NCI-H524 (cell line): ENCODE data around the gene KRTAP7-1.
A peak's percentile ranks its signal among the peaks of the same experiment; 100 is the strongest.

Experiments used
- DNase-seq, 2 experiments: peaks; one replicate each; lab custom pipeline; 2025; lab: John Stamatoyannopoulos, UW

The KRTAP7-1 gene, protein sequence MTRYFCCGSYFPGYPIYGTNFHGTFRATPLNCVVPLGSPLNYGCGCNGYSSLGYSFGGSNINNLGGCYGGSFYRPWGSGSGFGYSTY

DNA sequence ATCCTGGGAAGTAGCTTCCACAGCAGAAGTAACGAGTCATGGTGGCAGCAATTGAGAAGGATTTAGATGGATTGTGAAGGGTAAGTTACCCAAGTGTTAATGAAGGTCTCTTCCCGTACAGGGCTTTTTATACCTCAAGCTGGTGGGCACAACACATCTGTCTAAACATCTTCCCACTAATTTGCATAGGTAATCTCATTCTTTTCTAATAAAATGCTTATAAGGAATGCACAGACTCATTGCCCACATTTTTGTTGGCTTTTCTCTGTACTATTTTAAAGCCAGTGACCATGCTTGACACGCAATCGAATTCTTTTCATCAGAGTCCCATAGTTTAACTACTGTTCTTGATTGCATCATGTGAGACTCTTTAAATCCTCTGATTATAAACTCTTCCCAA is at the start of gene KRTAP7-1:
TSS of gene KRTAP7-1 (minus strand) at position 101 of the 400 bp plus-strand sequence. CDS start at position 40, 61 bp downstream.
- DNase-seq: no peak

DNA sequence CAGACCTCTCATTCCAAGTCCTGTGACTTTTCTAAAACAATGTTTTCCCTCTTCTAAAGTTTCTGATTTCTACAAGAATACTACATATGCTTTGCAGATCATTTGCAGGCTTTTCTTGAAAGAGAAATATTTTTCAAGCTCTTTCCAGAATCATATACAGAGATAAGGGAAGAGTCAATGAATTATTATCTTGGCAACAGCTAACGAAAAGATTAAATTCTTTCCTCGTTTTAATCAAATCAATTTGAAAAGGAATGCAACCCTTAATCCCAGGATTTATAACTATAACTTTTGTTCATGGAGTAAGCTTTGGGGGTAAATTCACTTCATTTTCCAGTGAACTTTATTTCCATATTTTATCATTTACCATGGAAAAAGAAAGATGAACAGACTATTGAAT is 45.0 kb upstream of the KRTAP7-1 start:
- no peak for DNase-seq

DNA sequence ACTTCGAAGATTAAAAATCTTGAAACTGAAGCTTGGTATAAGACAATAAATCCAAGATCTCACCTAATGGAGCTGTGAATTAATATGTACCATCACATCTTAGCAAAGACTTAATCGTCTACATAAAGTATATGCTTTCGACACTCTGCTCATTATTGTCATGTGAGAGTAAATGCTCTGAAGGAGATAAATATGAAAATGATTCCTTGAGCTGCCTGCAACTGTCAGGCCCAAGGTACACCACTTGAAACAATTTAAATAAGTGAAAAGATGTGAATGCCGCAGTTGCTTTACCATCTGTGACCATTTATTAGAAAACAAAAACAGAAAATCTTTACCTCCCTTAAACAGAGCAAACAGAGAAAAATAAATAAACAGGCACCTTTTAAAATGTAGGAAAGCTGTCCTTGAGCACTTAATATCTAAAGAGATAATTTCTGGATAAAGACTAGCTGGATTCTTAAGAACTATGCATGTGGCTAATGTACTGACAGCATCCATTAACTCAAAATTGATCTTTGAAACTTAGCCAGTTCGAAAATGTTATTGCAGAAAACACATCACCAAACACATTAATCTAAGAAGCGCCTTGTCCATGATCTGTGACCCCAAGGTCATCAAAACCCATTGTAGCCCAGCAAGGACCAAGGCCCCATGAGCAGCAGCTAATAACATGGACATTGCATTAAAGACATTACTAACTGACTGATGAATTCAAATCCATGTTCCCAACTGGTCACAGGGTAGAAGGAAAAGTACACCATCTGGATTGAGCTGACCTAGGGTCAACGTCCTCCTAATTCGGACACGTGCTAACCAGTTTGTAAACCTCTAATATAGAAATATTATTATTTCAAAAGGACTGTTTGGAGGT is 18.3 kb upstream of the KRTAP7-1 start:
- DNase-seq: no peak

DNA sequence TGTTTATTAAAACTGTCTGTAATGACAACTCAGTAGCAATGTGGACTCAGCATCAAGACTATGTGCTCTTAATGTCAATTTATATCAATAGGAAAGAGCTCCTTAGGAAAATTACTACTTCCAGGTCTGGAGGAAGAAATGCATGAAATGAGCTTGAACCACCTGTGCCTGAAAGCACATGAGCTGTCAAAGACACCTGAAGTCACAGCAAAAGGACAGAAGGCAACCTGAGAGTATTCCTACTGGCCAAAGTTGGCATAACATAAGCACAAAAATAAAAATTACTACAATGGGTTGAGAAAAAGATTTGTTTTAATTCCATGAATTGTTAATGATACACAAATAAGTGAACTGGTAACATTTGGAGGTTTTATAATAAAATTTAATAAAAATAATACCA is 13.4 kb upstream of the KRTAP7-1 start:
- DNase-seq: no peak

DNA sequence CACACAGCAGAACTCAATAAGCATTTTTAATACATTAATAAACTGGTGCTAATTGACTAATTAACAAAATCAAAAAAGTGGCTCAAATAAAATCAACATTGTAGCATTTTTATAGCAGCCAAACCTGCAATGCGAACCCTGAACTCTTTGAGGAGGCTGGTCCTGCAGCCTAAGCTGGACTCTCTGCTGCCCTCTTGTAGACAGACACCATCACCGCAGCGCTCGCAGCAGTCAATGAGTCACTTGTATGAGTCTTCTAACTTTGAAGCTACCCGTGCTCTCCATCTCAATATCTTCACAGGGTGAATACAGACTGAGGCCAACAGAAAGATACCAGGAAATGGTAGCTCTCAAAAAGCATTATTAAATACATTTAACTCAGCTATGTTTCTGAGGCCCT is 9.7 kb upstream of the KRTAP7-1 start:
- peak in 1 of 2 experiments; percentile 51 for DNase-seq

DNA sequence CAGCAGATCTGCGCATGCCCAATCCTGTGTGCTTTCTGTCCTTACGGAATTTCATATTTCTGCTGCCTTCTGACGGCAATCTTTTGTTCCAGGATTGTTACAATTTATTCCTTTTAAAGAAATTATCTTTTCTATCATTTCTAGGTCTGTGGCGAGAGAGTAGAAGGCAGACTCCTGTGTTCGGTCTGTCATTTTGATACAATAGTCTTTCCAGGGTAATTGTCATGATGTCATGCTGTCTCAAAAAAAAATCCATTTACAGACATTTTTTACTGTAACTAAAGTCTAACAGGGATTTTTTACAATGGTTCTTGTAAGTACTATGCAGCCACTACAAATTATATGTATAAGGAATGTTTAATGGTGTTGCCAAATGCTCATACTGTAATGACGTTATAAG is 9.0 kb upstream of the KRTAP7-1 start:
- DNase-seq: no peak

DNA sequence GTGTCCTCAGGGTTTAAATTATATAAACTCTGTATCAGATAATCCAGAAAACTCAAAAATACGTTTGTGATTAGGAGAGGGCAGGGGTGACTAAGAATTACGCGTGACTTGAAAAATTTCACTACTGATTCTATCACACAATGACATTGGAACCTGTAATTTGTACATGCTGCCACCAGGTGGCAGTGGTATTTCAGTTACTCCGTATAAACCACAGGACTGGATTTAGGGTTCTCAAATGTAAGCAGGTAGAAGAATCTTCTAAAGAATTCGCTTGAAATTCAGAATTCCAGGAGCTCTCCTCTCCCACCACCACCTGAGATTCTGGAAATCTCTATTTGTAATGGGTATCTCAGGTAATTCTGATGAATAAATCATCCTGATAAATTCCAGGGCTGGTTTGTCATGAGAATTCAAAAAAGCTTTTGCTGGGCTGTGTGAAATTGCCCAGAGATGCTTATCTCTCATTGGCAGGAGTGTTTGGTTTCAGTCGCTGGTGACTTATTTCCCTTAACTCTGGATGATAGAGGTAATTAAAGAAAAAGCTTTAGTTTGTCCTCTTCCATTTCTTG is 1.7 kb upstream of the KRTAP7-1 start:
- peak in 1 of 2 experiments; percentile 26 for DNase-seq

DNA sequence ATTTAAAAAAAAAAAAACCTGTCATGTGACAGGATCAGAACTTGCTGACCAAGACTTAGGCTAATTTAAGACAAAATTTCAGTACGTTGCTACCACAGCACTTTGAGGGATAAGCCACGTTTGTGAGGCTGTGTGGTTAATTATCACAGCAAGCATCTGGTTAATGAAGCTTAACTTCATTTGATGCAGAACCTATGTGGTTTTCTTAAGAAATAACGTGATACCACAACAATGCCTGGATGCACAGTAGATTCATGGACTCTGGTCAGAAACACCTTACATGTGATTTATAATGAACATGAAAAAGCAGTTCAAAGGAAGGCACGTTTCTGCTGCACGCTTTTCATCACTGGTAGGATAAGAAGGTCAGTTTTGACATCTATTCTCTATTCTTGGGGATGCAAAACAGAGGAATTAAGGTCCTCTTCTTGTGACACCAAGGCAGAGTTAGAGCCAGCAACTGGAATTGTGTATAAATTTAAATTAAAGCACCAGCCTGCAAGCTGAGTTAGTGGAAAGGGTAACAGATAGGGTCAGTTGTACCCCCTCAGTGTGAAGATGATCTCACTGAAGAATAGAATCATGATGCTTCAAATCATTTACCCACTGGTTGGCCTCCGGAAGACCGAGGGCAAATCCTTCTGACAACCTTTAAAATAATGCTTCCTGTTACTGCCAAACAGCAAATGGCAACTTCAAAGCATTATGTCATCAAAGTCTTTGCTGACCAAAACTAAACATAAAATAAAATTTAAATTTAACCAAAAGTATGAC is 10.5 kb downstream of the KRTAP7-1 start:
- no peak for DNase-seq

DNA sequence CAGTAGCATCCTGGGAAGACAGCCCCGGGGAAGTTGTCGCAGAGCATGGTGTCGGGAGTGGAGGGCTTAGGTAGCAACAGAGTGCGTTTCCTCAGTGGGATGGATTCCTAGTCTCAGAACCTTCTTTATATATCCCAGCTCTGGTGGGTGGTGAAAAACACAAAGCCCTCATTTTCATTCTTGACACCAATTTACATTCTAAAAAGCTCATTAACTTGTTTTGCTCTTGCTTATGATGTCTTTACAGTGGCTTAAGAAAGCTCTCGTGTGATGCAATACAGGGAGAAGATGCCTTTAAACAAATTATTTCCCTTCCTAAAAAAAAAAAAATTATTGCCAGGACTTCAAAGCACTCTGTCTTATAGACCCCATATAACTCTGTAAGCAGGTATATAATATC is 16.4 kb downstream of the KRTAP7-1 start, which contains the start of gene KRTAP8-1:
TSS of gene KRTAP8-1 (minus strand) at position 101 of the 400 bp plus-strand sequence. CDS start at position 47, 54 bp downstream.
- no peak for DNase-seq

DNA sequence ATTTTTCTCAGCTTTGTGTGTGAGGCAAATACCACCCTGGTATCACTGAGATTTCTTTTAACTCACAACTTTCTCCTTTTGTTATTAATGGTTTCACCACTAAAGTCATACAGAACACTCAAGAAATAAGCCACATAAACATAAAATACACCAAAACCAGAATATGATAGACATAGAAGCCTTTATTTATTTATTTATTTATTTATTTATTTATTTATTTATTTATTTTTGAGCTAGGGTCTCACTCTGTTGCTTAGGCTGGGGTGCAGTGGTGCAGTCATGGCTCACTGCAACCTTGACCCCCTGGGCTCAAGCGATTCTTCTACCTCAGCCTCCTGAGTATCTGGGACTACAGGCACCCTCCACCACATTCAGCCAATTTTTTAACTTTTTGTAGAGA is 29.0 kb downstream of the KRTAP7-1 start:
- no peak for DNase-seq

DNA sequence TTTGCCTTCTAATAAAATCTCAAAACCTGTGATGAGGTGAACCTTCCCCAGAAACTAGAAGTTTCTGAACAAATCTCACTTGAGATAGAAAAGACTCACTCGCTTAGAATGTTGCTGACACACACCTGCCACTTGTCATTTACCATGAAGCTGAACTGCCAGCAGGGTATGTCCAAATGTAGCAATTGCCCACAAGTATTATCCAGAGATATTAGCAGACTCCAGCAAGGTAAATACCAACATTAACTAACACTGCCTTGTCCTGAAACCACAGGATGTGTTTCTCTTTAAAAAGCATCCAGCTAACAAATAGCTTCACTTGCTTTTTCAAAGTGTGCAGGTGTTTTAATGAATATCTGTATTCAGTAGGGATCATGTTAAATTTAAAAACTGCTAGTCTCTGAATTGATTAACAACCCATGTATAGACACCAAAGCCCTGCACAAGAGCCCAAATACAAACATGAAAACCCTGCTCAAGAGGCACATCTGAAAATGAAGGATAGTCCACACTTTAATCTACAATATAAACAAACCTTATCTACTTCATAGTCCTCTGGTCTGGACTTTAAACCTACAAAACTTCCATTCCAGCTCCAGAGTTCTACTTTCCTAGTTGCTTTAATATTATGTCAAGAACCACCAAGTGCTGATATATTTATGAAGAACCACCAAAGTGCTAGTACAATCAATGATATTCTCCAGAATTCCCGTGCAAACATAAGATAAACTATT is 35.8 kb downstream of the KRTAP7-1 start:
- no peak for DNase-seq

DNA sequence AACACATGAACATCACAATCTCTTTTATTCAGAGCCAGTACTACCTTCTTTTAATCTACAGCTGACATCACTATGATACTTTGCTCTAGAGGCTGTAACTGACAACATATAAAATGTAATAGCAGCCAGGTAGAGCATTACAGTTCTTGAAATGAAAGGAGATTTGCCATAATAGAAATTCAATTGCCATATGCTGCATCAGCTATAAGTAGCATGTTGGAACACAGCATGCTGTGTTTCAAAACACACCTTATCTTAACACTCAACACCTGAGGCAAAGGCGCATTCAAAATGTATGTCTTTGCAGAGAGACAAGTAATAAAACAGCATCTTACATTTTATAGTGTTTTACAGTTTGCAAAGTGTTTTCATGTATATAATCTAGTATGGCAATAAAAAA is 50.3 kb downstream of the KRTAP7-1 start:
- DNase-seq: no peak
